Vagina (tissue), 2 donors: ENCODE data around the gene FAH. TPM values are rescaled to one million over a fixed set of nuclear protein-coding genes. Genes with fewer than 3 reads are reported as not detected.

Experiments used
- DNase-seq, 2 donors: peaks; one replicate each; pipeline ENCODE4 v3.0.0-alpha.2; 2017; ENCODE audit errors: extremely low spot score in 2 of 2
- H3K27ac ChIP-seq: fragments of 200-600 bp; sonication (generic); one replicate; pipeline ENCODE4 v1.5.1; 2019
- H3K27me3 ChIP-seq: fragments of 200-600 bp; sonication (generic); one replicate; pipeline ENCODE4 v1.5.1; 2019
- H3K36me3 ChIP-seq, 2 donors: fragments of 200-600 bp; sonication (generic); one replicate each; pipeline ENCODE4 v1.5.1; 2017 to 2019
- H3K4me1 ChIP-seq: fragments of 200-600 bp; sonication (generic); one replicate; pipeline ENCODE4 v1.5.1; 2019
- H3K4me3 ChIP-seq, 2 donors: fragments of 200-600 bp; sonication (generic); 1 replicate in 1 of 2; 2 replicates in 1 of 2; pipeline ENCODE4 v1.5.1; 2016 to 2019
- H3K9me3 ChIP-seq: fragments of 200-600 bp; sonication (generic); one replicate; pipeline ENCODE4 v1.5.1; 2019
- CTCF ChIP-seq, 3 experiments: fragments of 450-650 bp in 2 of 3; fragments of 200-600 bp in 1 of 3; sonication (generic) in 1 of 3; IDR thresholded peaks; one replicate each; pipeline ENCODE4 v1.5.1; 2017 to 2019; ENCODE audit warnings: antibody characterized with exemption in 3 of 3, mild to moderate bottlenecking in 2 of 3, moderate library complexity in 2 of 3
- POLR2A ChIP-seq, 2 donors: fragments of 450-650 bp; IDR thresholded peaks; one replicate each; pipeline ENCODE4 v1.6.1; 2017; ENCODE audit warnings: antibody characterized with exemption in 2 of 2, mild to moderate bottlenecking in 2 of 2, moderate library complexity in 2 of 2
- POLR2AphosphoS5 ChIP-seq, 2 donors: sonication (generic); formaldehyde crosslinking; IDR thresholded peaks; one replicate each; pipeline ENCODE4 v1.9.0; 2017; ENCODE audit warnings: antibody characterized with exemption in 2 of 2, mild to moderate bottlenecking in 2 of 2, low read depth in 1 of 2; ENCODE audit not compliant: insufficient read depth in 1 of 2
- intact Hi-C: fragments of 100-400 bp; cut with DNase I; formaldehyde crosslinking; loops from one replicate; pipeline ENCODE4 v1.15.1; 2023
- total RNA-seq: library from RNA; depleted of rRNA; stranded (reverse); fragments of >200 nt; gene quantifications from one replicate; pipeline ENCODE4 v1.2.3, GENCODE V29; 2016

The FAH gene
- total RNA-seq, 1 donor from 2014 or later = 27.3 TPM

- no peaks in the 10 kb centered on the region for H3K27me3 ChIP-seq
- peak; percentile 62 to 92 for DNase-seq
- H3K4me1 ChIP-seq = no peaks in the 10 kb centered on the region
- H3K4me3 ChIP-seq = no peak overlapping the region
- no peak overlapping the region for H3K27ac ChIP-seq
- intact Hi-C loops = no loop called here
- H3K9me3 ChIP-seq = no peaks in the 10 kb centered on the region
- H3K36me3 ChIP-seq = no peaks in the 10 kb centered on the region
- TF ChIP-seq POLR2AphosphoS5 (IDR thresholded peaks at IDR 0.05; ENCODE audit: insufficient read depth in 1 of 2, low read depth in 1 of 2) (no peak), POLR2A (IDR thresholded peaks at IDR 0.05) (no peak), CTCF (IDR thresholded peaks at IDR 0.05) (no peak)
Observed at GRCh38 chr15:80203361-80203885, 50.6 kb downstream of the FAH start.

GRCh38 chr15:80204231-80204630 lies 51.4 kb downstream of the FAH start:
- Histone ChIP-seq H3K9me3 (no peaks in the 10 kb centered on the region), H3K4me3 (no peak overlapping the region), H3K27me3 (no peaks in the 10 kb centered on the region), H3K36me3 (no peaks in the 10 kb centered on the region), H3K27ac (no peak overlapping the region), H3K4me1 (no peaks in the 10 kb centered on the region)
- intact Hi-C loops = no loop called here
- no peak for DNase-seq
- TF ChIP-seq POLR2AphosphoS5 (IDR thresholded peaks at IDR 0.05; ENCODE audit: insufficient read depth in 1 of 2, low read depth in 1 of 2) = no peak
- TF ChIP-seq POLR2A (IDR thresholded peaks at IDR 0.05) = no peak
- no peak for TF ChIP-seq CTCF (IDR thresholded peaks at IDR 0.05)

DNA sequence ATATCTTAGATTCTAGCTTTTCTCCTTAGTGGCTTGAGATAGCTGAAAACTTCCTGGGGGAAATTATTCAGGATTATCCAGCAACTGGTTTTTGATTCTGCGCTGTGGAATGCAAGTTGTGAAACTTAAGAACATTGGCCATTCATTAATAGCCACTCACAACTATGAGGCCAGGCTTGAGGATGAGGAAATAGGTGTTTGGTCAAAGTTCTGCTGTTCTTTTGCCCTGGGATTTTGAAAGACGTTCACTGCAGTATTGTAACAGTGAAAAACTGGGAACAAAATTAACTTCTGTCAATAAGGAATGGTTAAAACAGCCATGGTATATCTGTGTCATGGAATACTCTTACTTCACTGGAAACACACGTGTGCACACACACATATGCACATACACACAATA lies 55.1 kb downstream of the FAH start:
- no peaks in the 10 kb centered on the region for H3K36me3 ChIP-seq
- no peak overlapping the region for H3K27ac ChIP-seq

GRCh38 chr15:80208758-80209734 lies 56.2 kb downstream of the FAH start:
- Histone ChIP-seq H3K4me1 (no peaks in the 10 kb centered on the region), H3K36me3 (no peaks in the 10 kb centered on the region), H3K4me3 (no peak overlapping the region), H3K27ac (no peak overlapping the region), H3K9me3 (no peaks in the 10 kb centered on the region), H3K27me3 (no peaks in the 10 kb centered on the region)
- TF ChIP-seq POLR2AphosphoS5 (IDR thresholded peaks at IDR 0.05; ENCODE audit: insufficient read depth in 1 of 2, low read depth in 1 of 2) (no peak), POLR2A (IDR thresholded peaks at IDR 0.05) (no peak), CTCF (IDR thresholded peaks at IDR 0.05) (no peak)
- intact Hi-C loops = no loop called here
- DNase-seq = peak; percentile 40 to 47

More for the DNA sequence above, 55.1 kb downstream of the FAH start:
- Histone ChIP-seq H3K27me3 (no peaks in the 10 kb centered on the region), H3K9me3 (no peaks in the 10 kb centered on the region), H3K4me3 (no peak overlapping the region), H3K4me1 (no peaks in the 10 kb centered on the region)
- TF ChIP-seq POLR2AphosphoS5 (IDR thresholded peaks at IDR 0.05; ENCODE audit: insufficient read depth in 1 of 2, low read depth in 1 of 2) (no peak), CTCF (IDR thresholded peaks at IDR 0.05) (no peak)
- intact Hi-C loops = no loop called here
- DNase-seq = peak in 1 of 2 donors; percentile 6
